T47D (cell line): ENCODE data around the gene GPHN.

ENCODE experiments used
- DNase-seq, 2 experiments: peaks; one replicate each; pipeline versions ENCODE4 v3.0.0 to v3.0.0-alpha.2; 2011 to 2012; ENCODE audit warnings: low read depth in 1 of 2, low spot score in 1 of 2
- JUND ChIP-seq: IDR thresholded peaks from 2 replicates; pipeline ENCODE4 v1.6.1; 2012; ENCODE audit warnings: low read depth
- in situ Hi-C: cut with HindIII; loops from 2 replicates; pipeline ENCODE4 v1.10.0; 2016; ENCODE audit warnings: low sequenced_read_pairs, low pct_unique_long_range_greater_than_20kb

The GPHN gene

GRCh38 chr14:67133595-67134441 is 625.9 kb downstream of the GPHN start:
- DNase-seq = no peak
- TF ChIP-seq JUND = no peak
- in situ Hi-C loops = no loop called here

- DNase-seq = peak in 1 of 2 experiments; percentile 15
- in situ Hi-C loops = no loop called here
- no peak for TF ChIP-seq JUND
These were observed 629.9 kb downstream of the GPHN start for GRCh38 chr14:67137744-67138371.

GRCh38 chr14:67140556-67140955 is 632.6 kb downstream of the GPHN start:
- TF ChIP-seq JUND = no peak
- no peak for DNase-seq
- in situ Hi-C loops = no loop called here

DNA sequence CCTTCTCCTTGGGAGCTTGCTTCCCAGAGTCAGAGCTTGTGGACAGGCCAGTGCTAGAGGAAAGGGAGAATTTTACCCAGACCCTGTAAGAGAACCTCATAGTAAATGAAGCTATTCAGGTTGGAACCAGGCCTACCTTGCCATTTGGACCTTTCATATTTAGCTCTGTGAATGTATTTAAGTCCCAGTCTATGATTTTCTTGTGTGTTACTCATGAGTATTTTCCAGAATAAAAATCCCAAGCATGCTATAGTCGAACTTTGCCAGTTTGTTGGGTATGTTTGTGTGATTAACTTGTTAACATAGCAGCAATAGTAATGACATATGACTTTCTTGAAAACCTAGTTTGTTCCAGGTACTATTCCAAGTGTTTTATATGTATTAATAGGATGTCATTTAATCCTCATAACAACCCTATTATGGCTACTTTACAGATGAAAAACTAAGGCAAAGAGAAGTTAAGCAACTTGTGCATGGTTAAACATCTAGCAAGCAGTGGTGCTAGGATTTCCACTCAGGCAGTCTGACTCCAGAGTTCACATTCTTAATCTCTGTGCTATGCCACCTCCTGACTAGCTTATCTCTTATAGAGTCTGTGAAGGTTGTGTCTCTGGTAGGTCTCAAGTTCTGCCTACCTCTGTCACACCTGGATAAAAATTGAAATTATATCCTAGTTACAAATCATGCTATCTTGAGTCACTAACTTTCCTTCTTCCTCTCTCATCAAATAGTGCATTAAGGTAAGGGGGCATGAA is 633.4 kb downstream of the GPHN start:
- TF ChIP-seq JUND = no peak
- DNase-seq = no peak
- in situ Hi-C loops = no loop called here

GRCh38 chr14:67151082-67151666 is 643.2 kb downstream of the GPHN start:
- DNase-seq = peak in 1 of 2 experiments; percentile 33
- in situ Hi-C loops = no loop called here
- peak; percentile 18; the same call in 1 of the 2 replicates for TF ChIP-seq JUND

GRCh38 chr14:67158566-67158965 is 650.6 kb downstream of the GPHN start:
- in situ Hi-C loops = no loop called here
- no peak for DNase-seq
- TF ChIP-seq JUND = no peak

DNA sequence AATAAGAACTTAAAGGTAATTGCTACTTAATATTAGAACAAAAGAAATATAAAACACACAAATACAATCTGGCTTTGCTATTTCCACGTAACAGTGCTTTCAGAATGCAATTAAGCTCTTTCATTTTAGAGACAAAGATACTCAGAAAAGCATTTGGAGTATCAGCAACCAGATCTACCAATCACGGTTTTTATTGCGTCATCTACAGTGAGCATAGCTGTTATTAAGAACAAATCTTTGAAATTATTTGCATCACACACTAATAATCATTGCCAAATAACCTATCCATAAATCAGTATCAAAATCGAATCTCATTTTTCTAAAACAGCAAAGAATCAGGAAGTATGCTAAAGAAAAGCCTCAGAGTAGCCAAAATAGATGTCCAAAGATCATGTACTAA is 654.4 kb downstream of the GPHN start:
- in situ Hi-C loops = no loop called here
- no peak for TF ChIP-seq JUND
- DNase-seq = no peak

GRCh38 chr14:67166450-67166853 is 658.5 kb downstream of the GPHN start:
- no peak for TF ChIP-seq JUND
- in situ Hi-C loops = no loop called here

GRCh38 chr14:67167420-67168109 is 659.6 kb downstream of the GPHN start:
- no peak for DNase-seq
- in situ Hi-C loops = no loop called here
- TF ChIP-seq JUND = no peak

More at GRCh38 chr14:67166450-67166853, 658.5 kb downstream of the GPHN start:
- DNase-seq = peak in 1 of 2 experiments; percentile 70

DNA sequence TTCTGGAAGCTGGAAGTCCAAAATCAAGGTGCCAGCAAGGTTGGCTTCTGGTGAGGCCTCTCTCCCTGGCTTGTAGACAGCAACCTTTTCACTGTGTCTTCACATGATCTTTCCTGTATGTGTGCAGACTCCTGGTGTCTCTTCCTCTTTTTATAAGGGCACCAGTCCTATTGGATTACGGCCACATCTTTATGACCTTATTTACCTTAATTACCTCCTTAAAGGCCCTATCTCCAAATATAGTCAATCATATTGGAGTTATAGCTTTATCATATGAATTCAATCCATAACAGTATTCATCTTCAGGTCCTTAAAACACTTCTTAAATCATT is 660.1 kb downstream of the GPHN start:
- no peak for TF ChIP-seq JUND
- in situ Hi-C loops = no loop called here
- DNase-seq = no peak

DNA sequence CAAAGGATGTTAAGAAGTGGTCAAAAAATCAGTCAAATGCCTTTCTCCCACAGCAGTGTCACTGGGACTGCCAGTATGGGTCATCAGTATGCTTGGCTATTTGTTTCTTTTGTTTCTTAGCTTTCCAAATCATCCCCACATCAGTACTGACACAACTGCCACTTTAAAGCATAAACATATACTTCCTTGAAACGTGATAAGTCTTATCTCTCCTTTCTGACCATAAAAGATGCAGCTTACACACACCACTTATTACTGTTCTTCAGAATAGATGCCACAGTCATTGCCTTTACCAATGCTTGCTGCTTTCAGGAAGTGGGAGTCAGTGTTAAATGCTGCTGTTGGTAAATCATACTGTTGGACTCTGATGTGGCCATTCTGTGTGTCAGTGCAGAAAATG is 662.7 kb downstream of the GPHN start:
- TF ChIP-seq JUND = no peak
- in situ Hi-C loops = no loop called here
- no peak for DNase-seq

DNA sequence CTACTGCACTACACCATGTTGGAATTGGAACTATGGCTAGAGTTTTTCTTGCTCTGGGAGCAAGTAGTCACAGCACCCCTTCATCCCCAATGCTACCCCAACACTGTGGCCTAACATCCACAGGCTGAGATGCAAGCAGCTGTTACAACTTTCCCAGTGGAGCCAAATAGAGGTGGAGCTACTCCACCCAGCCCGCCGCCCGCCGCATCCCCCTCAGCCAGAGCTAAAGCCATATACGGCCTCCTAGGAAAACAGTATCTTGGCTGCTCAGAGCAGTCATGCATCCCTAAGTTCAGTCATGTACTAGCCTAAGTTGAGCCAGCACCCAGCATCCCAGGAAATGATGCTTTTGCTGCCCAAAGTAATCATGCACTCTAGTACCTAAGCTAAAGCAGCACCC is 664.1 kb downstream of the GPHN start:
- in situ Hi-C loops = no loop called here
- TF ChIP-seq JUND = no peak

More for the DNA sequence above, 664.1 kb downstream of the GPHN start:
- no peak for DNase-seq
